ENCODE results near the gene EYS. TPM values are rescaled to one million over a fixed set of nuclear protein-coding genes. Genes with fewer than 3 reads are reported as not detected.

The EYS gene
- total RNA-seq, 1 donor from 2014 or later = not detected

DNA sequence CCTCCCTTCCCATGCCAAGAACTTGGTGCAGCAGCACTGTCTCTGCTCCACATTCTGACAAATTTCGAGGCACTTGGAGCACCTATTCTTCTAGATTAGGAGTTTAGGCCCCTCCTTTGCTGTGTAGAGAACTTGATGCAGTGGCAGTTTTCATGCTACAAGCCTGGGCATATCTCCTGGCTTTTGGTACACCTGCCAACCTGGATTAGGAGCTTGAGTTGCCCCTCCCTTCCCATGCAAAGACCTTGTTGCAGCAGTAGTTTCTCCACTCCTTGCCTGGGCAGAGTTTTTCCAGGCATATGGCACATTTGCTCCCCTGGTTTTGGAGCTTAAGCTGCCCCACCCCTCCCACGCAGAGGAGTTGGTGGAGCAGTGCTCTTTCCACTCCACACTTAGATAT, 956.1 kb downstream of the EYS start:
- Mint-ChIP-seq H3K36me3 (ENCODE audit: low read depth, unreplicated experiment) (no peaks in the 10 kb centered on the region), H3K4me1 (ENCODE audit: unreplicated experiment) (no peaks in the 10 kb centered on the region), H3K27me3 (ENCODE audit: unreplicated experiment) (no peaks in the 10 kb centered on the region), H3K9me3 (ENCODE audit: unreplicated experiment) (no peaks in the 10 kb centered on the region), H3K4me3 (ENCODE audit: unreplicated experiment) (no peak overlapping the region), H3K27ac (ENCODE audit: unreplicated experiment) (no peak overlapping the region)
- TF ChIP-seq, protein P1, sequence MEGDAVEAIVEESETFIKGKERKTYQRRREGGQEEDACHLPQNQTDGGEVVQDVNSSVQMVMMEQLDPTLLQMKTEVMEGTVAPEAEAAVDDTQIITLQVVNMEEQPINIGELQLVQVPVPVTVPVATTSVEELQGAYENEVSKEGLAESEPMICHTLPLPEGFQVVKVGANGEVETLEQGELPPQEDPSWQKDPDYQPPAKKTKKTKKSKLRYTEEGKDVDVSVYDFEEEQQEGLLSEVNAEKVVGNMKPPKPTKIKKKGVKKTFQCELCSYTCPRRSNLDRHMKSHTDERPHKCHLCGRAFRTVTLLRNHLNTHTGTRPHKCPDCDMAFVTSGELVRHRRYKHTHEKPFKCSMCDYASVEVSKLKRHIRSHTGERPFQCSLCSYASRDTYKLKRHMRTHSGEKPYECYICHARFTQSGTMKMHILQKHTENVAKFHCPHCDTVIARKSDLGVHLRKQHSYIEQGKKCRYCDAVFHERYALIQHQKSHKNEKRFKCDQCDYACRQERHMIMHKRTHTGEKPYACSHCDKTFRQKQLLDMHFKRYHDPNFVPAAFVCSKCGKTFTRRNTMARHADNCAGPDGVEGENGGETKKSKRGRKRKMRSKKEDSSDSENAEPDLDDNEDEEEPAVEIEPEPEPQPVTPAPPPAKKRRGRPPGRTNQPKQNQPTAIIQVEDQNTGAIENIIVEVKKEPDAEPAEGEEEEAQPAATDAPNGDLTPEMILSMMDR (IDR thresholded peaks at IDR 0.05; ENCODE audit: unreplicated experiment) = no peak
- no peak for DNase-seq (ENCODE audit: low spot score)

DNA sequence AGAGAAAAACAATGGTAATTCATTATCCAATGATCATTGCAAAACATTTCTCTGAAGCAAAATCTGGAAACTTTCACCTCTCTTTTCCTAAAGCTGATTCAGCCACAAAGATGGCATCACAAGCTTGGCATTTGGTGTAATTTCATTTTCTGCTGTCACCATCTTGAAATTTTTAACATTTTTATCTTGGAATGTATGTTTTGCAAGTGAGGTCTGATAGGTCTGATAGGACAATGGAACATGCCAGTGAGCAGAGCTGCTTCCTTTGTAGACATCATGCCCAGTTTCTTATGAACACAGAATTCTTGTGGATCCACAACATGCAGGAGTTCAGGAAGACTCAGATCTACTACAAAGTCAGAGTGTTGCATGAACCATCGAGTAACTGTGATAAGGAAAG, 969.6 kb downstream of the EYS start:
- TF ChIP-seq, protein P1 (IDR thresholded peaks at IDR 0.05; ENCODE audit: unreplicated experiment) = no peak
- Mint-ChIP-seq H3K36me3 (ENCODE audit: low read depth, unreplicated experiment) (no peaks in the 10 kb centered on the region), H3K27ac (ENCODE audit: unreplicated experiment) (no peak overlapping the region), H3K27me3 (ENCODE audit: unreplicated experiment) (no peaks in the 10 kb centered on the region), H3K4me3 (ENCODE audit: unreplicated experiment) (no peak overlapping the region), H3K9me3 (ENCODE audit: unreplicated experiment) (no peaks in the 10 kb centered on the region), H3K4me1 (ENCODE audit: unreplicated experiment) (no peaks in the 10 kb centered on the region)
- DNase-seq (ENCODE audit: low spot score) = no peak

DNA sequence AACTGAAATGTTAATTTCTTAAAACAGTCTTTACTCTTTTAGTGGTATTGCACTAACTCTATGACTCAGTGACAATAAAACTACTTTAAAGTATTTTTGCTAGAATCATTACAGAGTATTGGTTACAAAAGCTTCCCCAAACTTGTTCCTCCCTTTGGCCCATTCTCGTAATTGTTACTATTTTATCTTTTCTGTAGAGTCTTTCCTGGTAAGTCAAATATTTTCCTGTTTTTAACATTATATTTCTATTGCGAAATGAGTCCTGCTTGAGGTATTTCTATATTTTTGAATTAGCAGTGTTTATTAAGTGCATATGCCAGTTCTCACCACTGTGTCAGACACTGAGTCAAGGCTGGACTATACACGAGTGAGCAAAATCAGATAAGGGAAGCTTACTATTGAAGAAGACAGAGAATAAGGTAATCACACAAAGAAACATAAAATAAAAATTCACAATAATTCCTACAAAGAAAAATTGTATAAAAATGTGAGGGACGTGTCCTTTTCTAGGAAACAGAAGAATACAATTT, 970.5 kb downstream of the EYS start:
- TF ChIP-seq, protein P1 (IDR thresholded peaks at IDR 0.05; ENCODE audit: unreplicated experiment) = no peak
- H3K9me3 Mint-ChIP-seq (ENCODE audit: unreplicated experiment) = peaks cover under 1% of the 10 kb centered on the region
- H3K4me3 Mint-ChIP-seq (ENCODE audit: unreplicated experiment) = no peak overlapping the region
- no peaks in the 10 kb centered on the region for H3K36me3 Mint-ChIP-seq (ENCODE audit: low read depth, unreplicated experiment)
- no peaks in the 10 kb centered on the region for H3K4me1 Mint-ChIP-seq (ENCODE audit: unreplicated experiment)
- no peak overlapping the region for H3K27ac Mint-ChIP-seq (ENCODE audit: unreplicated experiment)
- no peak for DNase-seq (ENCODE audit: low spot score)
- H3K27me3 Mint-ChIP-seq (ENCODE audit: unreplicated experiment) = no peaks in the 10 kb centered on the region

DNA sequence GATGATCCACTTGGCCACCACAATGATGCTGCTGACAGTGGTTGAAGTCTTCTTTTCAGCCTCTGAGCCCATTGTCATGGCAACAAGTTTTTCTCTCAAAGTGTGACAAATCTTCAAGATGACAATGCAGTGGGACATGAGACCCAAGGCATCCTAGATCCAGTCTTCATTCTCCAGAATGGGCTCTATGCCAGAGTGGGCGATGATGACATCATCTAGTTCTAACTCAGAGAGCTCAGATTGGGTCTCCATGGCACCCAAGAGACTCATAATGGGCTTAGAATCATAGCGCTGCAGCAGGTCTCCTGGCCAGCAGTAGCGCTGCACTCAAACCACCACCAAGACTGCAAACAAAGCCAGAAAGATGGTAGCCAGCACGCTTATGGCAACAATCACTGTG, 973.6 kb downstream of the EYS start:
- TF ChIP-seq, protein P1 (IDR thresholded peaks at IDR 0.05; ENCODE audit: unreplicated experiment) = no peak
- Mint-ChIP-seq H3K4me3 (ENCODE audit: unreplicated experiment) (no peak overlapping the region), H3K4me1 (ENCODE audit: unreplicated experiment) (no peaks in the 10 kb centered on the region), H3K27me3 (ENCODE audit: unreplicated experiment) (no peaks in the 10 kb centered on the region), H3K9me3 (ENCODE audit: unreplicated experiment) (peaks cover 5% of the 10 kb centered on the region), H3K27ac (ENCODE audit: unreplicated experiment) (no peak overlapping the region), H3K36me3 (ENCODE audit: low read depth, unreplicated experiment) (no peaks in the 10 kb centered on the region)
- no peak for DNase-seq (ENCODE audit: low spot score)

DNA sequence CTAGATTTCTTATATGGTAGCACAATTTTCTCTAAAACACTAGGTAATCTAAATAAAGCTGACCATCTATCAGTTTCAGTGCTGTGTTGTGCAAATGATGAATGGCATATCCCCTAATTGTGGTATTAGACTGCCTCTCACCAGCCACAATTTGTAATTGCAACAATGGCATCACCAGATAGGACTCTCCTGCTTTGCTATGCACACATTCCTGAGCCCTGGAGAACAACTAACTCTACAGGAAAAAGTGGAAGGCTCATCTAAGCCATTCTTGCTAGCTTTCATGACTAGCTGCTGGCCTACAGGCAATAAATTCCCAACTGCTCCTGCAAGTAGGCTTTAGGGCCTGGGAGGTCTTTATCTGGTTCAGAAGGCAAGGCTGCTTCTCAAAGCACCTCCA, 974.1 kb downstream of the EYS start:
- H3K4me3 Mint-ChIP-seq (ENCODE audit: unreplicated experiment) = no peak overlapping the region
- TF ChIP-seq, protein P1 (IDR thresholded peaks at IDR 0.05; ENCODE audit: unreplicated experiment) = no peak

More for the DNA sequence above, 974.1 kb downstream of the EYS start:
- no peak for DNase-seq (ENCODE audit: low spot score)
- Mint-ChIP-seq H3K36me3 (ENCODE audit: low read depth, unreplicated experiment) (no peaks in the 10 kb centered on the region), H3K27ac (ENCODE audit: unreplicated experiment) (no peak overlapping the region), H3K9me3 (ENCODE audit: unreplicated experiment) (peaks cover 5% of the 10 kb centered on the region), H3K4me1 (ENCODE audit: unreplicated experiment) (no peaks in the 10 kb centered on the region), H3K27me3 (ENCODE audit: unreplicated experiment) (no peaks in the 10 kb centered on the region)

Measured in endothelial cell (in vitro differentiated cells).